IMR-90 (cell line): ENCODE measurements around the gene TBC1D24.

Experiments
- CTCF ChIP-seq: conservative IDR thresholded peaks from 2 replicates; pipeline ENCODE4 v1.5.1; 2012; ENCODE audit warnings: mild to moderate bottlenecking, low read depth, low read length, improper control_type of control experiment
- FOS ChIP-seq: fragments of 150-350 bp; IDR thresholded peaks from 2 replicates; pipeline ENCODE4 v1.6.1; 2016; ENCODE audit warnings: low read depth, low read length
- MAFK ChIP-seq: IDR thresholded peaks from 2 replicates; pipeline ENCODE4 v1.6.1; 2012; ENCODE audit warnings: low read depth, low read length, improper control_type of control experiment
- MXI1 ChIP-seq: IDR thresholded peaks from 2 replicates; pipeline ENCODE4 v1.6.1; 2012; ENCODE audit warnings: low read depth, mild to moderate bottlenecking, low read length, moderate library complexity, borderline replicate concordance
- POLR2A ChIP-seq: IDR thresholded peaks from 2 replicates; pipeline ENCODE4 v1.6.1; 2012; ENCODE audit warnings: mild to moderate bottlenecking, low read depth, low read length
- RFX5 ChIP-seq: IDR thresholded peaks from 2 replicates; pipeline ENCODE4 v1.8.0; 2012; ENCODE audit warnings: low read depth, mild to moderate bottlenecking, low read length, moderate library complexity
- USF2 ChIP-seq: fragments of 150-350 bp; IDR thresholded peaks from 2 replicates; pipeline ENCODE4 v1.6.1; 2017; ENCODE audit warnings: mild to moderate bottlenecking, antibody characterized with exemption, low read length, low read depth

- TF ChIP-seq CTCF (no peak), RFX5 (no peak), FOS (no peak), POLR2A (no peak), MAFK (no peak), MXI1 (no peak), USF2 (no peak)
Measured at GRCh38 chr16:2472885-2473445, 2.0 kb upstream of the TBC1D24 start.
